Measurements from ENCODE around the gene AIFM3. TPM values are rescaled to one million over a fixed set of nuclear protein-coding genes. Genes with fewer than 3 reads are reported as not detected.
"Not testable (repeated sequence)": the region's sequence is repeated elsewhere in the genome, so short reads cannot be mapped to it uniquely, and the experiment has no call there.

Gene AIFM3
- total RNA-seq, 1 experiment from 2014 or later, result 4.2 TPM

- no peak for DNase-seq
- BruUV-seq (replicated peaks), result no TSS peak
- Mint-ChIP-seq H3K27ac (ENCODE audit: unreplicated experiment) (no peak overlapping the region), H3K36me3 (ENCODE audit: insufficient read depth, unreplicated experiment) (peaks cover 15% of the 10 kb centered on the region), H3K27me3 (ENCODE audit: unreplicated experiment) (no peaks in the 10 kb centered on the region), H3K9me3 (ENCODE audit: low read depth, unreplicated experiment) (no peaks in the 10 kb centered on the region), H3K4me1 (ENCODE audit: low read depth, unreplicated experiment) (peaks cover 33% of the 10 kb centered on the region), H3K4me3 (ENCODE audit: low read depth, unreplicated experiment) (no peak overlapping the region)
- TF ChIP-seq CTCF (IDR thresholded peaks at IDR 0.05; ENCODE audit: unreplicated experiment), result no peak
- CTCF ChIA-PET, result interaction anchor here (0.6 kb wide), 1 partner anchor 115 kb away, joined by 8 read pairs; no protein-coding TSS in a partner anchor
- intact Hi-C loops (cut with micrococcal nuclease; ENCODE audit: unreplicated experiment), result no loop called here
Measured at GRCh38 chr22:20930004-20930403, 37.1 kb upstream of the AIFM3 start.

- H3K4me1 Mint-ChIP-seq (ENCODE audit: low read depth, unreplicated experiment), result peaks cover 29% of the 10 kb centered on the region
- CTCF ChIA-PET, result interaction anchor here (0.6 kb wide), 2 partner anchors 42 to 115 kb away, joined by 8 to 10 read pairs; no protein-coding TSS in a partner anchor
- H3K27ac Mint-ChIP-seq (ENCODE audit: unreplicated experiment); H3K27me3 Mint-ChIP-seq (ENCODE audit: unreplicated experiment); BruUV-seq (replicated peaks); H3K4me3 Mint-ChIP-seq (ENCODE audit: low read depth, unreplicated experiment); intact Hi-C loops (cut with micrococcal nuclease; ENCODE audit: unreplicated experiment); DNase-seq; H3K9me3 Mint-ChIP-seq (ENCODE audit: low read depth, unreplicated experiment): not testable (repeated sequence)
- H3K36me3 Mint-ChIP-seq (ENCODE audit: insufficient read depth, unreplicated experiment), result peaks cover 19% of the 10 kb centered on the region
Measured at GRCh38 chr22:20930435-20930834, 36.6 kb upstream of the AIFM3 start.

- Mint-ChIP-seq H3K4me3 (ENCODE audit: low read depth, unreplicated experiment) (no peak overlapping the region), H3K27me3 (ENCODE audit: unreplicated experiment) (no peaks in the 10 kb centered on the region), H3K27ac (ENCODE audit: unreplicated experiment) (no peak overlapping the region), H3K9me3 (ENCODE audit: low read depth, unreplicated experiment) (no peaks in the 10 kb centered on the region), H3K36me3 (ENCODE audit: insufficient read depth, unreplicated experiment) (peaks cover 21% of the 10 kb centered on the region), H3K4me1 (ENCODE audit: low read depth, unreplicated experiment) (peaks cover 21% of the 10 kb centered on the region)
- TF ChIP-seq CTCF (IDR thresholded peaks at IDR 0.05; ENCODE audit: unreplicated experiment), result no peak
- DNase-seq, result no peak
- intact Hi-C loops (cut with micrococcal nuclease; ENCODE audit: unreplicated experiment), result no loop called here
- no TSS peak for BruUV-seq (replicated peaks)
- CTCF ChIA-PET, result interaction anchor here (0.6 to 0.8 kb wide), 2 partner anchors 13 to 41 kb away, joined by 3 to 10 read pairs; no protein-coding TSS in a partner anchor
Measured at GRCh38 chr22:20931126-20931654, 35.9 kb upstream of the AIFM3 start.

GRCh38 chr22:20933910-20934309 lies 33.1 kb upstream of the AIFM3 start:
- CTCF ChIA-PET, result no interaction called here
- BruUV-seq (replicated peaks), result no TSS peak
- no peak for DNase-seq
- no peak for TF ChIP-seq CTCF (IDR thresholded peaks at IDR 0.05; ENCODE audit: unreplicated experiment)
- Mint-ChIP-seq H3K27ac (ENCODE audit: unreplicated experiment) (no peak overlapping the region), H3K4me3 (ENCODE audit: low read depth, unreplicated experiment) (no peak overlapping the region), H3K27me3 (ENCODE audit: unreplicated experiment) (no peaks in the 10 kb centered on the region), H3K9me3 (ENCODE audit: low read depth, unreplicated experiment) (no peaks in the 10 kb centered on the region), H3K4me1 (ENCODE audit: low read depth, unreplicated experiment) (peaks cover 40% of the 10 kb centered on the region), H3K36me3 (ENCODE audit: insufficient read depth, unreplicated experiment) (peaks cover 25% of the 10 kb centered on the region)
- intact Hi-C loops (cut with micrococcal nuclease; ENCODE audit: unreplicated experiment), result no loop called here

GRCh38 chr22:20935049-20935448 lies 32.0 kb upstream of the AIFM3 start:
- H3K9me3 Mint-ChIP-seq (ENCODE audit: low read depth, unreplicated experiment); BruUV-seq (replicated peaks); H3K27ac Mint-ChIP-seq (ENCODE audit: unreplicated experiment); intact Hi-C loops (cut with micrococcal nuclease; ENCODE audit: unreplicated experiment); H3K4me3 Mint-ChIP-seq (ENCODE audit: low read depth, unreplicated experiment); CTCF ChIA-PET; H3K27me3 Mint-ChIP-seq (ENCODE audit: unreplicated experiment); DNase-seq: not testable (repeated sequence)
- peaks cover 45% of the 10 kb centered on the region for H3K4me1 Mint-ChIP-seq (ENCODE audit: low read depth, unreplicated experiment)
- H3K36me3 Mint-ChIP-seq (ENCODE audit: insufficient read depth, unreplicated experiment), result peaks cover 34% of the 10 kb centered on the region

GRCh38 chr22:20935780-20936539 lies 31.1 kb upstream of the AIFM3 start:
- H3K9me3 Mint-ChIP-seq (ENCODE audit: low read depth, unreplicated experiment); BruUV-seq (replicated peaks); H3K4me3 Mint-ChIP-seq (ENCODE audit: low read depth, unreplicated experiment); DNase-seq; H3K27ac Mint-ChIP-seq (ENCODE audit: unreplicated experiment); H3K27me3 Mint-ChIP-seq (ENCODE audit: unreplicated experiment); intact Hi-C loops (cut with micrococcal nuclease; ENCODE audit: unreplicated experiment): not testable (repeated sequence)
- Mint-ChIP-seq H3K36me3 (ENCODE audit: insufficient read depth, unreplicated experiment) (peaks cover 39% of the 10 kb centered on the region), H3K4me1 (ENCODE audit: low read depth, unreplicated experiment) (peaks cover 54% of the 10 kb centered on the region)
- CTCF ChIA-PET, result interaction anchor here (1.0 to 3.6 kb wide), 6 partner anchors 10 to 72 kb away, joined by 3 to 18 read pairs (median 8); partner anchors contain the start of gene CRKL
